PC-3 (cell line): ENCODE measurements around the gene FRA10AC1.

ENCODE experiments used
- CTCF ChIP-seq: fragments of 300-600 bp; sonication (generic); conservative IDR thresholded peaks from 2 replicates; pipeline ENCODE4 v1.5.1; 2017; ENCODE audit warnings: antibody characterized with exemption, low read depth, mild to moderate bottlenecking, low read length
- EZH2 ChIP-seq: fragments of 300-600 bp; sonication (generic); IDR thresholded peaks from one replicate; pipeline ENCODE4 v1.6.1; 2017; ENCODE audit warnings: antibody characterized with exemption, mild to moderate bottlenecking, low read length; ENCODE audit not compliant: unreplicated experiment
- EZH2phosphoT487 ChIP-seq: fragments of 300-600 bp; sonication (generic); IDR thresholded peaks from 2 replicates; pipeline ENCODE4 v1.6.1; 2018; ENCODE audit warnings: mild to moderate bottlenecking, antibody characterized with exemption, low read length, borderline replicate concordance

DNA sequence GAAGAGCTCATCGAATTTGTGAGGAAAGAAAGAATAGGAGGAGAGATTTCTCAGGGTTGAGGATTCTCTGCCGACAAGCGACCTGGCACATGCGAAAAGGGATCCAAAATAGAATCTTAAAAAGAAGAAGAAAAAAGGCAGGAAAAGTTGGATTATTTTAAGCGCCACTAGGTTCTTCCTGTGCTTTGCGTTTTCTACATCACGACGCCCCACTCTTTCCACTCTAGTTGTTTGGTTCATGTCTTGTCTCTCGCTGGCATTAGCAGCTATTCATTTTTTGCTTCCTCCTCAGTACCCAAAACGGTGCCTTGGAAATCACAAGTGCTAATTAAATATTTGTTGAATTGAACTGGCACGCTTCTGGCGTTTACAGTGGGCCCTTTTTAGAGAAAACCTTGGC lies 674 bp upstream of the FRA10AC1 start:
- TF ChIP-seq EZH2 (no peak), CTCF (no peak), EZH2phosphoT487 (no peak)
